SH-SY5Y (cell line): ENCODE measurements around the gene TAF4.

Source experiments
- GATA2 ChIP-seq: IDR thresholded peaks from 2 replicates; pipeline ENCODE4 v1.6.1; 2011; ENCODE audit warnings: mild to moderate bottlenecking, low read depth, low read length
- GATA3 ChIP-seq: IDR thresholded peaks from 2 replicates; pipeline ENCODE4 v1.6.1; 2011; ENCODE audit warnings: low read depth, mild to moderate bottlenecking, low read length, moderate library complexity

The TAF4 gene

GRCh38 chr20:62065674-62066338 lies at the start of gene TAF4:
Gene TAF4, minus strand, starts transcription at chr20:62065881. Its CDS starts 71 bp downstream, at chr20:62065810.
- TF ChIP-seq GATA2 (no peak), GATA3 (no peak)

GRCh38 chr20:62114894-62115293 lies 49.2 kb upstream of the TAF4 start:
- TF ChIP-seq GATA3, result no peak
- no peak for TF ChIP-seq GATA2

GRCh38 chr20:62112368-62112767 lies 46.7 kb upstream of the TAF4 start:
- TF ChIP-seq GATA3, result no peak
- TF ChIP-seq GATA2, result no peak

GRCh38 chr20:62111148-62111547 lies 45.5 kb upstream of the TAF4 start:
- TF ChIP-seq GATA2 (no peak), GATA3 (no peak)

GRCh38 chr20:62105592-62105991 lies 39.9 kb upstream of the TAF4 start:
- no peak for TF ChIP-seq GATA2
- no peak for TF ChIP-seq GATA3

GRCh38 chr20:62104791-62105345 lies 39.2 kb upstream of the TAF4 start:
- TF ChIP-seq GATA2 (no peak), GATA3 (no peak)

GRCh38 chr20:62104234-62104789 lies 38.6 kb upstream of the TAF4 start:
- TF ChIP-seq GATA2 (no peak), GATA3 (no peak)

GRCh38 chr20:62103508-62104233 lies 38.0 kb upstream of the TAF4 start:
- no peak for TF ChIP-seq GATA2
- no peak for TF ChIP-seq GATA3

- TF ChIP-seq GATA3 (no peak), GATA2 (no peak)
Measured at GRCh38 chr20:62101078-62101477, 35.4 kb upstream of the TAF4 start.

- no peak for TF ChIP-seq GATA3
- TF ChIP-seq GATA2, result no peak
Measured at GRCh38 chr20:62097881-62098407, 32.3 kb upstream of the TAF4 start.

GRCh38 chr20:62096421-62097380 lies 31.0 kb upstream of the TAF4 start:
- TF ChIP-seq GATA3, result no peak
- no peak for TF ChIP-seq GATA2

- no peak for TF ChIP-seq GATA3
- TF ChIP-seq GATA2, result no peak
Measured at GRCh38 chr20:62089393-62089792, 23.7 kb upstream of the TAF4 start.
